CD4-positive, alpha-beta T cell (primary cell): Measurements from ENCODE around the gene DSN1. TPM values are rescaled to one million over a fixed set of nuclear protein-coding genes. Genes with fewer than 3 reads are reported as not detected.

Source experiments
- ATAC-seq: fragments of 200-7000 bp; cut with Tn5 transposase; one replicate; pipeline ENCODE4 v1.10.0; 2022; ENCODE audit warnings: mild to moderate bottlenecking; ENCODE audit not compliant: poor library complexity
- CTCF ChIA-PET: fragments of 350-600 bp; sonication (Branson Sonifier 250); formaldehyde crosslinking; loops from one replicate; lab custom pipeline; 2021; ENCODE audit warnings: antibody characterized with exemption, inconsistent platforms; lab: Charles Lee
- POLR2A ChIA-PET: fragments of 350-600 bp; sonication (Branson Sonifier 250); formaldehyde crosslinking; loops from one replicate; lab custom pipeline; 2021; ENCODE audit warnings: antibody characterized with exemption, inconsistent platforms; lab: Charles Lee
- DNase-seq, 14 experiments: peaks; one replicate each; pipeline ENCODE4 v3.0.0-alpha.2; 2013 to 2020; ENCODE audit warnings: mixed read lengths in 2 of 14
- H3K27ac ChIP-seq, 2 donors: one replicate each; pipeline versions ENCODE4 v1.5.1 to v1.7.0; 2013; ENCODE audit warnings: low read length in 2 of 2, low read depth in 1 of 2, mild to moderate bottlenecking in 1 of 2
- H3K27me3 ChIP-seq, 2 experiments: 1 replicate in 1 of 2; 2 replicates in 1 of 2; pipeline versions ENCODE4 v1.6.1 to v1.7.0; 2013; ENCODE audit warnings: low read length in 2 of 2, control low read depth in 1 of 2, mild to moderate bottlenecking in 1 of 2, moderate library complexity in 1 of 2; ENCODE audit not compliant: insufficient read depth in 2 of 2, control insufficient read depth in 1 of 2
- H3K36me3 ChIP-seq: one replicate; pipeline ENCODE4 v1.6.1; 2013; ENCODE audit warnings: low read length, control low read depth; ENCODE audit not compliant: insufficient read depth
- H3K4me1 ChIP-seq: one replicate; pipeline ENCODE4 v1.6.1; 2013; ENCODE audit warnings: low read length, control low read depth; ENCODE audit not compliant: insufficient read depth
- H3K4me3 ChIP-seq: one replicate; pipeline ENCODE4 v1.5.1; 2013; ENCODE audit warnings: mild to moderate bottlenecking, low read length, moderate library complexity
- H3K9me3 ChIP-seq, 2 experiments: 1 replicate in 1 of 2; 2 replicates in 1 of 2; pipeline versions ENCODE4 v1.6.1 to v1.7.0; 2013; ENCODE audit warnings: low read length in 2 of 2, mild to moderate bottlenecking in 2 of 2, control low read depth in 1 of 2, moderate library complexity in 1 of 2; ENCODE audit not compliant: control insufficient read depth in 1 of 2, insufficient read depth in 1 of 2
- H3K27ac Mint-ChIP-seq: one replicate; pipeline ENCODE4 v1.8.0; 2020; ENCODE audit warnings: mixed read lengths
- H3K27me3 Mint-ChIP-seq: one replicate; pipeline ENCODE4 v1.8.0; 2021; ENCODE audit warnings: mixed read lengths
- H3K36me3 Mint-ChIP-seq: one replicate; pipeline ENCODE4 v1.8.0; 2021; ENCODE audit warnings: low read depth, mixed read lengths
- H3K4me1 Mint-ChIP-seq: one replicate; pipeline ENCODE4 v1.8.0; 2021; ENCODE audit warnings: low read depth, mixed read lengths
- H3K4me3 Mint-ChIP-seq: one replicate; pipeline ENCODE4 v1.8.0; 2020; ENCODE audit warnings: mild to moderate bottlenecking, mixed read lengths
- H3K9me3 Mint-ChIP-seq: one replicate; pipeline ENCODE4 v1.8.0; 2020; ENCODE audit warnings: mixed read lengths
- intact Hi-C, 2 experiments: fragments of 100-400 bp; cut with DNase I in 1 of 2; cut with micrococcal nuclease in 1 of 2; formaldehyde crosslinking; loops; one replicate each; pipeline versions ENCODE4 v1.15.1 to v1.9.0; 2023 to 2025; cut with DNase I, micrococcal nuclease
- total RNA-seq, 174 experiments: library from RNA in 2 of 174; stranded (reverse) in 2 of 174; gene quantifications; one replicate each; pipeline ENCODE4 v1.2.3 and lab custom pipeline; 2021 to 2026
- TF ChIP-seq, protein P1 (sequence below): fragments of 200-600 bp; IDR thresholded peaks from one replicate; pipeline ENCODE4 v1.8.0; 2022; ENCODE audit warnings: antibody characterized with exemption, mild to moderate bottlenecking

Gene DSN1
- total RNA-seq, 2 experiments from 2014 or later = 10.5 to 14.3 TPM

DNA sequence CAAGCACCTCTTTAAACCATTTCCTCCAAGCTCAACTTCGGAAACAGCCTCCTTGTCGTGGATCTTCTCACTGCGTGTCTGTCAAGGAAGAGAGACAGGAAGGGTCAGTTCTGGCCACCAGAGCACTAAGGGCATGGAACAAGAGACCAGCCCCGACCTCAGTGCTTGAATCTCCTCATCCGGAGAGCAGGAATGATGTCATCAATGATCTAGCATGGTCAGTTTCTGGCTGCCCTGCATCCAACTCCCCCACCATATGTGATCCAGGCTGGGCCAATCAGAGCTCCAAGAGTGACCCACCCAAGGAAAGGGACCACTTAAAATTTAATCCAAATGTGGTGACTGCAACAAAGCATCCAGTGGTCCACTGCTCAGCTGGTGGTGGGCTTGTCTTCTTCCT is 23.3 kb upstream of the DSN1 start:
- POLR2A ChIA-PET = no interaction called here
- Histone ChIP-seq H3K4me1 (no peaks in the 10 kb centered on the region), H3K9me3 (no peaks in the 10 kb centered on the region), H3K27ac (no peak overlapping the region), H3K4me3 (no peak overlapping the region), H3K36me3 (no peaks in the 10 kb centered on the region), H3K27me3 (no peaks in the 10 kb centered on the region)
- Mint-ChIP-seq H3K27me3 (no peaks in the 10 kb centered on the region), H3K4me3 (no peak overlapping the region), H3K9me3 (no peaks in the 10 kb centered on the region), H3K4me1 (no peaks in the 10 kb centered on the region), H3K36me3 (no peaks in the 10 kb centered on the region), H3K27ac (no peak overlapping the region)
- CTCF ChIA-PET = no interaction called here
- ATAC-seq (no peak), DNase-seq (no peak)
- TF ChIP-seq, protein P1, sequence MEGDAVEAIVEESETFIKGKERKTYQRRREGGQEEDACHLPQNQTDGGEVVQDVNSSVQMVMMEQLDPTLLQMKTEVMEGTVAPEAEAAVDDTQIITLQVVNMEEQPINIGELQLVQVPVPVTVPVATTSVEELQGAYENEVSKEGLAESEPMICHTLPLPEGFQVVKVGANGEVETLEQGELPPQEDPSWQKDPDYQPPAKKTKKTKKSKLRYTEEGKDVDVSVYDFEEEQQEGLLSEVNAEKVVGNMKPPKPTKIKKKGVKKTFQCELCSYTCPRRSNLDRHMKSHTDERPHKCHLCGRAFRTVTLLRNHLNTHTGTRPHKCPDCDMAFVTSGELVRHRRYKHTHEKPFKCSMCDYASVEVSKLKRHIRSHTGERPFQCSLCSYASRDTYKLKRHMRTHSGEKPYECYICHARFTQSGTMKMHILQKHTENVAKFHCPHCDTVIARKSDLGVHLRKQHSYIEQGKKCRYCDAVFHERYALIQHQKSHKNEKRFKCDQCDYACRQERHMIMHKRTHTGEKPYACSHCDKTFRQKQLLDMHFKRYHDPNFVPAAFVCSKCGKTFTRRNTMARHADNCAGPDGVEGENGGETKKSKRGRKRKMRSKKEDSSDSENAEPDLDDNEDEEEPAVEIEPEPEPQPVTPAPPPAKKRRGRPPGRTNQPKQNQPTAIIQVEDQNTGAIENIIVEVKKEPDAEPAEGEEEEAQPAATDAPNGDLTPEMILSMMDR = no peak
- intact Hi-C loops = no loop called here

DNA sequence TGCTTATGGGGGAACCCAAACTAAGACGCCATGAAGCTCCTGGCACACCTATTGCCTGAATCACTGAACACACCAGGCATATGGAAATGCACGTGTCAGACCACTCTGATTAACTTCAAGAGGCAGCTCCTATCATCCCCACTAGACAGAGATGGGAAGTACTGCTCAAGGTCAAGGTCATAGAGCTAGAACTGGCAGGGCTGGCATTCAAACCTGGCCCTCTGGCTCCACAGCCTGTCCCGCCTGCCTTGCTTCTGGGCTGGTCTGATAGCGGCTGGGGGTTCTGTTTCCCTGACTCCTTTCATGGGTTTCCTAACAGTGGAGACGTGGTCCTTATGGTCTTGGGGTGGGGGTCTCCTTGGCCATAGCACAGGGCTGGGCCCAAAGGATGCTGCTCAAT is 22.6 kb upstream of the DSN1 start:
- Histone ChIP-seq H3K9me3 (no peaks in the 10 kb centered on the region), H3K4me3 (no peak overlapping the region), H3K27ac (no peak overlapping the region), H3K4me1 (no peaks in the 10 kb centered on the region), H3K36me3 (no peaks in the 10 kb centered on the region), H3K27me3 (no peaks in the 10 kb centered on the region)
- ATAC-seq (no peak), DNase-seq (no peak)
- Mint-ChIP-seq H3K27me3 (no peaks in the 10 kb centered on the region), H3K36me3 (no peaks in the 10 kb centered on the region), H3K4me3 (no peak overlapping the region), H3K9me3 (no peaks in the 10 kb centered on the region), H3K27ac (no peak overlapping the region), H3K4me1 (no peaks in the 10 kb centered on the region)
- POLR2A ChIA-PET = no interaction called here
- CTCF ChIA-PET = no interaction called here
- intact Hi-C loops = no loop called here
- TF ChIP-seq, protein P1 = no peak

DNA sequence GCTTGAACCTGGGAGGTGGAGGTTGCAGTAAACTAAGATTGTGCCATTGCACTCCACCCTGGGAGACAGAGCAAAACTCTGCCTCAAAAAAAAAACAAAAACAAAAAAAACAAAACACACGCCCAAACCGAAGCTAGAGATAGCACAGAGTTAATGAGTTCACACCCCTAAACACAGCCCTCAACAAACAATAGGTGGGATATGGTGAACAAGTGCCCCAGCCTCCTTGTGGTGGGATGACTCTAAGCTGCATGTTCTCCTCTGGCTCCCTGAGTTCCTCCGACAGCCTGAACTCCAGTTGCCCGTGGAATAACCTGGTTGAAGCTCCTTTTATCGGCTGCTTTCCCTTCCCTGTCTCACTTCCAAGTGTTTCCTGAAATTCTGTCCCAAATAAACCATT is 22.1 kb upstream of the DSN1 start:
- intact Hi-C loops = no loop called here
- no peak overlapping the region for H3K4me3 Mint-ChIP-seq
- Histone ChIP-seq H3K36me3 (no peaks in the 10 kb centered on the region), H3K9me3 (no peaks in the 10 kb centered on the region), H3K27ac (no peak overlapping the region), H3K4me3 (no peak overlapping the region), H3K27me3 (no peaks in the 10 kb centered on the region), H3K4me1 (no peaks in the 10 kb centered on the region)
- H3K9me3 Mint-ChIP-seq = no peaks in the 10 kb centered on the region
- DNase-seq (no peak), ATAC-seq (no peak)
- TF ChIP-seq, protein P1 = no peak
- ChIA-PET POLR2A (no interaction called here), CTCF (no interaction called here)
- no peaks in the 10 kb centered on the region for H3K27me3 Mint-ChIP-seq
- H3K36me3 Mint-ChIP-seq = no peaks in the 10 kb centered on the region
- H3K27ac Mint-ChIP-seq = no peak overlapping the region
- H3K4me1 Mint-ChIP-seq = no peaks in the 10 kb centered on the region
